Measurements from ENCODE around the gene FAM3A.
"Not testable (repeated sequence)": the region's sequence is repeated elsewhere in the genome, so short reads cannot be mapped to it uniquely, and the experiment has no call there.

Gene FAM3A

DNA sequence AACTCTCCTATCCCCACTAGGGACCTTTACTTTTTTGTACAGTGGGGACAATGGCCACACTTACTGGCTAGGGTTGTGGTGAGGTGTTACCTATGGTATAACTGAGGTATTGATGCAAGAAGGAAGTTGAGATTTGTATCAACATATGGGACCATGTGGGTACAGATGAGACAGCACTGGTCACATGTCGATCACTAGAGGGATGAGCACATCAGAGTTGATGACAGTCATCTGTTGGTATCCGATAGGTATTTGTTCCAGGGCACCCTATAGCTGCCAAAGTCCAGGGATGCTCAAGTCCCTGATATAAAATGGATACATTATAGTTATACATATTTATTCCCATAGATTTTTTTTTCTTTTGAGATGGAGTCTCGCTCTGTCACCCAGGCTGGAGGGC is 13.0 kb downstream of the FAM3A start:
- no peak for DNase-seq (ENCODE audit: low read depth)

DNA sequence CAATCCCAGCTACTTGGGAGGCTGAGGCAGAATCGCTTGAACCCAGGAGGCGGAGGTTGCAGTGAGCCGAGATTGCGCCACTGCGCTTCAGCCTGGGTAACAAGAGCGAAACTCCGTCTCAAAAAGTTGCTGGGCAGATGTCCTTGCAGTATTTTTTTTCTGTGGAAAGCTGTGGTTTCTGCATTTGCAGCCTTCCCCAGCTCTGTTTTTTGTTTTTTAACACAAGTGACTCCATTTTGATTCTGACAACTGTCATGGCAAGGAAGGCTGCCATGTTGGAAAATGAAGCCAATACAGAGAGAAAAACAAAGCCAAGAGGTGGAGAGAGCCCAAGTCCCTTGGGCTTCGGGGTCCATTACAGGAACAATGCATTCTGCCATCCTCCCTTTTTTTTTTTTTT is 13.9 kb downstream of the FAM3A start:
- DNase-seq (ENCODE audit: low read depth): no peak

DNA sequence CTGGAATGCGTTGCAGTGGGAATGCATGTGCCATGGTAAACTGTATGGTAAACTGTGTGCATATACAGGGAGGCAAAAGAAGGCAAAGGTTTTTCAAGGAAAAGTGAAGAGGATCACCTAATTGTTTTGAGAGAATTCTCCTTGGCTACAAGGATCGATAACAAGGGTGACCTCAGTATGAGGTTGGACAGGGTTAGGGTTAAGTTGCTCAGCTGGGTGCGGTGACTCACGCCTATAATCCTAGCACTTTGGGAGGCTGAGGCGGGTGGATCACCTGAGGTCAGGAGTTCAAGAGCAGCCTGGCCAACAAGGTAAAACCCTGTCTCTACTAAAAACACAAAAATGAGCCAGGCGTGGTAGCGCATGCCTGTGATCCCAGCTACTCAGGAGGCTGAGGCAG is 14.6 kb downstream of the FAM3A start:
- DNase-seq (ENCODE audit: low read depth): not testable (repeated sequence)

DNA sequence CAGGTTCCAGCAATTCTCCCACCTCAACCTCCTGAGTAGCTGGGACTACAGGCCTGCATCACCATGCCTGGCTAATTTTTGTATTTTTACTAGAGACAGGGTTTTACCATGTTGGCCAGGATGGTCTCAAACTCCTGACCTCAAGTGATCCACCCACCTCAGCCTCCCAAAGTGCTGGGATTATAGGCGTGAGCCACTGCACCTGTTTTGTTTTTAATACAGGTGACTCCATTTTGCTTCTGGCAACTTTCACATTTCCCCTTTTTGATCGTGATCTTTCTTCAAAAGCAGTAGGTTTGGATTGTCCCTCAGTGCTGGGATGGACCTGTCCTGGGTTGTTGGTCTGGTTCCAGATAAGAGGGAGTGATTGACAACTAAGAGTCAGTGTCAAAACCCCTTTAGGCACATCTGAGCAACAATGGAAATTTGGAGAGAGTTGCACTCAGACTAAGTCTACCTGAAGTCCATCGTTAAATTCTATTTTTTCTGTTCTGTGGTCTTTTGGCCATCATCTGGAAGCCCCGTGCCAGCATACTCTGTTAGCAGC is 19.4 kb downstream of the FAM3A start:
- not testable (repeated sequence) for DNase-seq (ENCODE audit: low read depth)

DNA sequence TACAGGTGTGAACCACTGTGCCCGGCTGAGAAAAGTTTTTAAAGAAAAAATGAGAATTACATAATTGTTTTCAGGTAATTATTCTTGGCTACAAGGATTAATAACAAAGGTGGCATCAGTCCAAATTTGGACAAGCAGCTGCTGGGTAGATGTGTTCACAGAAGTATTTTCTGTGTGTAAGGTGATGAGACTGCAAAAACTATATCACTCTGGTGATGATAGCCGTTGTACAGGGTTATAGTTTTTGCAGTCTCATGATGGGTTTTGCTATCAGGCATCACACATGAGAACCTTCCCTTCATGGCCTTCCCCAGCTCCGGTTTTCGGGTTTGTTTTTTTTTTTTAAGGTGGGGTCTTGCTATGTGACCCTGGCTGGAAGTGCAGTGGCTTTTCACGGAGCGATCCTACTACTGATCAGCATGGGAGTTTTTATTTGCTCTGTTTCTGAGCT is 20.5 kb downstream of the FAM3A start:
- no peak for DNase-seq (ENCODE audit: low read depth)

DNA sequence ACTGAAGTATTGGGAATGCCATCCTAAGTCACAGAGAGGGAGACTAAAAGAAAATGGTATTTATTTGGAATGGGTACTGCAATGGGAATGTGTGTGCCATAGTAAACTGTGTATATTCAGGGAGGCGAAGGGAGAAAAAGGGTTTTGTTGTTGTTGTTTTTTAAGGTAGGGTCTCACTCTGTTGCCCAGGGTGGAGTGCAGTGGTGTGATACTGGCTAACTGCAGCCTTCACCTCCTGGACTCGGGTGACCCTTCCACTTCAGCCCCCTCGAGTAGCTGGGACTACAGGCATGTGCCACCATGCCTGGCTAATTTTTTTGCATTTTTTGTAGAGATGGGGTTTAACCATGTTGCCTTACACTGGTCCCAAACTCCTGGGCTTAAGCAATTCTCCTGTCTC is 21.3 kb downstream of the FAM3A start:
- DNase-seq (ENCODE audit: low read depth): no peak

DNA sequence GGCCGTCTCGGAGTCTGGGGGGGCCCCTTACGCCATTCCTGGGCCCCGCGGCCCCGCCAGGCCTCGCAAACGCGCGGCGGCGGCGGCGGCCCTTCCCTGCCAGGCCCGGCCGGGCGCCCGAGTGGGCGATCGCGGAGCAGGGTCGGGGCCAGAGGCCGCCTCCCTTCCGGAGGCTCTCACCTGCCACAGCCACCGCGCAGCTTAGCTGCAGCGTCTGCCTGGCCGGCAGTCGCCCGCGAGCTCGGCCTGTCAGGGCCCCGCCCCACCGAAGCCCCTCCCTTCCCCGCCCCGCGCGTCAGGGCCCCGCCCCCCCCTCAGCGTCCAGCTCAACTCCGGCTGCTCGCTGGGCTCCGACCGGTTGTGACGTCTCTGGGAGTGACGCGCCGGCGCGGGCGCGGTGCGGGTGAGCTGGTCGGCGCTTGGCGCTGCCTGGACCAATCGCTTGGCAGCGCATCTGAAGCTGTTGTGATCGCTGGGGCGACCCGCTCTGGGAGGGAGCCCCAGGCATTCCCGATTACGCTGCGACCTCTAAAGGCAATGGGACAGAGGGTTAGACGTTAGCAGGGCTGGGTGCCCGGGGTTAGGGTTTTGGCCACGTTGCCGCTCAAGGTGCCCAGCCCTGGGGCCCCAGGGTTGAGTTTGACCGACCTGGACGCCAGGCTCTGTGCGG is 25.5 kb downstream of the FAM3A start, which contains the start of gene SLC10A3:
SLC10A3 (minus strand) TSS at position 216 of the 670 bp plus-strand sequence. CDS start 1,689 bp downstream, outside the sequence.
- peak; percentile 55 for DNase-seq (ENCODE audit: low read depth)

DNA sequence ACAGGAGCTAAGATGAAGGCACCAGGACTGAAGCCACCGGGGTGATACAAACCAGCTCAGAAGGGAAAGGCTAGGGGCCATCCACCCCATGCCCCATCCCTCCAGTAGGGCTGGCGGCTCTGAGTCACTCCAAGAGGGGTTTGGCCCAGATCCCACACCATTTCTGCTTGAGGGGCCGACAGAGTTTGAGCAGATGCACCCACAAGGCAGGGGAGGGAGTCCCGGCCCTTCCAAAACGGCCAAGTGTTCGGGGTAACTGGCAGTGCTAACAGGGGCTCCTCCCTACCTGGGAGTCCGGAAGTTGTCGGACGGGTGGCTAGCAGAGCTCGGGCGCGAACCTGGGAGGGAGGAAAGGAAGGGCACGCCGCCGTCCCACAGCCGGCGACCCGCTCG is 26.0 kb downstream of the FAM3A start:
- no peak for DNase-seq (ENCODE audit: low read depth)

DNA sequence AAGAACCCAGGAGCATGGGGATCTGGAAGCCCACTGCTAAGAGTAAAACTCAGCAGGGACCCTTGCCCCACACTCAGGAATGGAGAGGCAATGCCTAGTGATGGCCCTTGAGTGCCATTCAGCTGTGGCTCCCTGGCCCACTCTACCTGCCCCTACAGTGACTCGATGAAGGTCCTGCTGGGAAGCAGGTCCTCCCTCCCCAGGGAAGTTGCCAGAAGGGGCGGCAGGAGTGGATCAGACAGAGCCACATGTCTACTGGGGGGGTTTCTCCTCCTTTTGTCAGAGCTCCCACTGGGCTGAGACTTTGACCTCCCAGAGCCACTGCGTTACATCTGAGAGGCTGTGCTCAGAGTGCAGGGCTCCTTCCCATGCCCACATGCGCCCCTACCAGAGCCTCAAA is 26.9 kb downstream of the FAM3A start:
- DNase-seq (ENCODE audit: low read depth): no peak

DNA sequence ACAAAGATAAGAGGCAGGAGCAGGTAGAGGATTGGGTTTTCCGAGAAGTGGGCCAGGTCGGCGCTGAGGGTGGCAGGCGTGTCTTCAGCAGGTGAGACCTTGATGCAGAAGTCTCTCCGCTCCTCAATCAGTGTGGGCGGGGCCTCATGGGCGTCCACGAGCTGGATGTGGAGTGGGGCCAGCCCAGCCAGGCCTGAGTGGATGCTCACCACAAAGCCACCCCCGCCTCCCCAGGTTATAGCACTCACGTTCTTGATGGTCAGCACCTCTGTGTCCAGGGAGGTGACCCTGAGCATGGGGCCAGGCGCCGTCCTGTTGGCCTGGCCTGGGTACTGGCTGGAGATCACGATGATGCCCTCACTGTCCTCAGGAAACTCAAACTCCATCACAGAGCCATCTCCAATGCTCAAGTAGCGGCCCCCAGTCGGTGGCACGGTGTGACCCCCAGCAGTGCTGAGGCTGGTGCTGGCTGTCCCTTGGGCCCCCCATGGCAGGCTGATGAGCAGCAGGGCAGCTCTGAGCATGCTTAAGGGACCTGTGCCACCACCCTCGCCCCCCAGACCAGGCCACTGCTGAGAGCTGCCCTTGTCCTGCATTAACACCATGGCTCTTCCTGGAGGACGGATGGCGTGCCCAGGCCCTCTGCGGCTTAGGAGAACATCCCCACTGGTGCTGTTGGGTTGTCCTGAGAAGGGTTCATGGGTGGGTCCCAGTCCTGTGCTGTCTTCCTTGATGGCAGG is 27.5 kb downstream of the FAM3A start:
- DNase-seq (ENCODE audit: low read depth): no peak

DNA sequence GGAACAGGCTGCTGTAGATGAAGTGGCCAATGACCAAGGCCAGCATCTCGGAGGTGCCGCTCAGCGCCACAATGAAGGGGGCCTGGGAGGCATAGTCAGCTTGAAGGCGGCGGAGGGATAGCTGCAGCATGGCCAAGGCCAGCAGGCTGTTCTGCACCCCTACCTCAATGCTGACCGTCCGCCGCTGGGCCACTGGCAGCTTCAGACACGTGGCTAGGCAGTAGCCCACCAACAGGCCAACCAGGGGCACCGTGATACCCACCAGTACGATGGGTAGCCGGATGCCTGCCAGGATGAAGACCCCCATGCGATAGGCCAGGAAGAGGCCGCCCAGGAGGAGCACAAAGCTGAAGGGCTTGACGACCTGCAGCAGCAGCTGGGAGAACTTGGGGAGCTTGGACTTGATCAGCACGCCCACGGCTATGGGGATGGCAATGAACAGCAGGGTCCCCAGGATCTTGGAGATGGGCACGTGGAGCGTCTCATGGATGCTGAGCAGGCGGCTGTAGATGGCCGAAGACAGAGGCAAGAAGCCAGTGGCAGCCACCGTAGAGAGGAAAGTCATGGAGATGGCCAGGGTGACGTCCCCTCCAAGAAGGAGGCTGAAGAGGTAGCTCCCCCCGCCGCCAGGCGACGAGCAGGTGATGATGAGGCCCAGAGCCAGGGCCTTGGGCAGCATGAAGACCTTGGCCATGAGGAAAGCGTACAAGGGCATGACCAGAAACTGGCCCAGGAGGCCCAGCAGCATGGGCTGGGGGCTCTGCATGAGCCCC is 28.3 kb downstream of the FAM3A start:
- no peak for DNase-seq (ENCODE audit: low read depth)

DNA sequence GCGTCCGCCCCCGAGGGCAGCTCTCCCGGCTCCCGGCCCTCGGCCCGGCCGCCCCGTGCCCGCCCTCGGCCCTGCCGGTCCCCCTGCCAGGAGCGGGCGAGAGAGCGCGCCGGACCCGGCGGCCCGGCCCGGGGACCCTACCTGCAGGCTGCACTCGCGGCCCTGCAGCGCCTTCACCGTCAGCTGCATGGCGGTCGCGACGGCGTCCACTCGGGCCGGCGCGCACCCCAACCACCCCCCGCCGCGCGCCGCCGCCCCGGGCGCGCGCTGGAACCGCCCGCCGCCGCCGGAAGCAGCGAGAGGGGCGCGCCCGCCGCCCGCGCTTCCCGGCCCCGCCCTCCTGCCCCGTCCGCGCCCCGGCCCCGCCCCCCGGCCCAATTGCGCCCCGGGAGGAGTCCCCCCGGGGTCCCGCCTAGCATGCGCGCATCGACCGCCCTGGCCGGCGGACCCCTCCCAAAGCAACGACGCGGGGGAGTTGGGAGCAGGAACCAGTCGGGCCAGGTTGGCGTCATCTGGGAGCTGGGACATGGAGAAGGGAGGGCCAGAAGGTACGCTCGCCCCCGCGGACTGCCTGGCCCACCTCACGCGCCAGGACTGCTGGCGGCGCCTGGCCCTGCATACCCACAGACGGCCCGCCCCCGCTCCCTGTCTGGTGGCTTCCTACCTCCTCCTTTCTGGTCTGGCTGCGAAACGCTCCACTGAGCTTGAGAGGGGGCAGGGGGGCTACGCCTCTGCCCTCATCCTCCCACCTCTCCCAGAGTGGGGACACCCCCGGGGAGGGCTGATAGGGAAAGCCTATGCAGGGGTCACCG is 29.4 kb downstream of the FAM3A start, which contains the start of gene UBL4A:
UBL4A (minus strand) TSS at position 220 of the 812 bp plus-strand sequence; CDS start at position 189, 31 bp downstream.
- no peak for DNase-seq (ENCODE audit: low read depth)

DNA sequence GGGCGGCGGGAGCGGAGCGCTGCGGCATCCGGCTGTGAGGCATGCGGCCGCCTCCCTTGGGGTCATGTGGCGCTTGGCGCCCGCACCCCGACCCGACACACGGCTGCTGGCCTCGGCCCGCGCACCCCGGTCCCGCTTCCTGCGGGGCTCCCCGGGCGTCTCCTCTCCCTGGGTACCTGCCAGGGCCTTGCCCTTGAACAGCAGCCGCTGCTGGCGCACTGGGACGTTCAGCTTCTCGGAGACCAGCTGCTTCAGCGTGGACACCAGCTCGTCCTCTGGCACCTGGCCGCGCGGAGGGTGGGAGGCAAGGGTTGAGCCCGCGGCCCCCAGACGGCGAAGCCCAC is 30.0 kb downstream of the FAM3A start:
- DNase-seq (ENCODE audit: low read depth): no peak

DNA sequence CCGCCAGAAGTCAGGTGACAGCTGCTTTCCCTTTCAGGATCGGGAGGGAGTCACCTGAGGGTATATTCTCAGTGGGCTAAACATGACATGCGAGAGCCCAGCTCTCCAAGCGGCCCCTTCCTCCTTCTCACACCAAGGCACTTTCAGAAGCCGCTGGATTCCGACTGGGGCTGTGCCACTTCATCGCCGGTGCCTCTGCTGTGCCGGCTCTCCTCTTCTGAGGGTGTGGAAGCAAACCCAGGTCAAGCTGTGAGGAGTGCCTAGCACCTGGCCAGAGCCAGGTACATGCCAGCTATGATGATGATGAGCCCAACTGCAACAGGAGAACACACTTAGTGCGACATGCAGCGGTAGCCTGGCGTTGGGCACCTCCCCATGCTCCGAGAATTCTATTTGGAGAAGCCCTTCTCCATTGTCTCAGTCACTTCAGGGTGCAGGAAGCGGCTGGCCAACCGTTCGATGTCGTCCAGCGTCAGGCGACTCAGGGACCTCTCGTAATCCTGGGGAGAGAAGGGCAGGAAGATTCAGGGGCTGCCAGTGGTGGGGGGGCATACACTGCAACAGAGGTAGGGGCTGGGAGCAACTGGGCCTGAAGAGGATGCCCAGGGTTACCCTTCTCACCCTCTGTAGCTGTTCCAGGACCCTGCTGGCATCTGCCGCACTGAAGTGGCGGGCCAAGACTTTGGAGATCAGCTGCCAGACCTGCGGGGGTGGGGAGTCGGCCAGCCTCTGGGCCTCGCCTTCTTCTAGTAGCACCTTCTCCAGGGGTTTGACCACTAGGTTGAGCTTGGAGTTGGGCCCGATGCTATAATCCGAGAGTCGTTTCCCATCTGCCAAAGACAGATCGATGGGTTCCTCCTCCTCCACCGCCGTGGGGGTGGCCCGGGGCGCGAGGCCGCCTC is 30.6 kb downstream of the FAM3A start:
- no peak for DNase-seq (ENCODE audit: low read depth)

DNA sequence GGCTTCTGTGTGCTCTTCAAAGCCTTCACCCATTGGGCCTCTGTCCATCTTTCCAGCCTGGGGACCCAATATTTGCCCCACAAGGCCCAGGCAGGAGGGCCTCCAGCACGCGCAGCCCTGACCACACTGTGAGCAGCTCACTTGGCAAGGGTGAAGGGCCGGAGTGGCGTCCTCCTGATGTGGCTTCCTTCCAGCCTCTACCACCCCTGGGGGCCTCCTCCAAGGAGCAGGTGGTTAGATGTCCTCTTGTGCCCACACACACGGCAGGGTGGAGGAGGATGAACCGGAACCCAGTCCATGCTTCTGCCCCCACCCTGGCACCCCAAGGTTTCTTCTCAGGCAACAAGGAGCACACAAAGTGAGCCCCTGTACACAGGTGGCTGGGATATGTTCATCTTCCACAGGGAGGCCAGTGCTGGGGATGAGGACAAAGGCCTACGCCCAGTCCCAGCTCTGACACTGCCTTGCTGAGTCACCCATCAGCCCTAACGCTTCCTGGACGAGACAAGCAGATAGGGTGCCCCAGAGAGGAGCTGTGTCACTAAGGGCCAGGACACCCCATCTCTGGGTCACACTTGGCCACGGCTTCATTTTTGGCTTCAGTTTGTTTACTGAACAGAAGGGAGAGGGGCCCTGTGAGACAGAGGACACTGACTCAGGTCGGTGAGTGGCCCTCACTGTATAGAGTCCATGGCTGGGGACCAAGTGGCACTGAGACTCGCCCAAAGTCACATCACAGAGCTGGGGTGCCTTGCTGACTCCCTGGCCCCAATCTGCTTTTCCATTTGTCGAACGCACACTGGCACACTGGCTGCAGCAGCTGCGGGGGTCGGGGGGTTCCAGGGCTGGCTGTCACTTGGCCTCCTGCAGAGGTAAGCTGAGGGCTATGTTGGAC is 31.5 kb downstream of the FAM3A start:
- no peak for DNase-seq (ENCODE audit: low read depth)

DNA sequence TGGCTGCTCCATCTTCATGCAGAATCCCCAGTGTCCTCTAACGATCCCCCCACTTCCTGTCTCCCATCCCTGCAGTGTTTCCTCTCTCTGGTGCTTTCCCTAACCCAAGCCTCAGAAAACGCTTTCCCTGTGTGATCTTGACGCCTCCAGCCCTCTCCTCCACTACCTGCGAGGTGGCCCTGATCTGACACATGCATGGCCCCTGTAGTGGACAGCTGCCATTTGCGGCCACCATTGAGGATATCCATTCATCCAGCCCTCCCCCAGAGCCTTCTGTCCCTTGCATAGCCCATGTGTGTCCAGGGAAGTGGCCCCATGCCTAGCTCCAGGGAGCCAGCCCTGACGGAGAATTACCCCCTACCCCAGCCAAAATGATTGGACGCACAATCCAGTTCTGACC is 32.7 kb downstream of the FAM3A start:
- no peak for DNase-seq (ENCODE audit: low read depth)

DNA sequence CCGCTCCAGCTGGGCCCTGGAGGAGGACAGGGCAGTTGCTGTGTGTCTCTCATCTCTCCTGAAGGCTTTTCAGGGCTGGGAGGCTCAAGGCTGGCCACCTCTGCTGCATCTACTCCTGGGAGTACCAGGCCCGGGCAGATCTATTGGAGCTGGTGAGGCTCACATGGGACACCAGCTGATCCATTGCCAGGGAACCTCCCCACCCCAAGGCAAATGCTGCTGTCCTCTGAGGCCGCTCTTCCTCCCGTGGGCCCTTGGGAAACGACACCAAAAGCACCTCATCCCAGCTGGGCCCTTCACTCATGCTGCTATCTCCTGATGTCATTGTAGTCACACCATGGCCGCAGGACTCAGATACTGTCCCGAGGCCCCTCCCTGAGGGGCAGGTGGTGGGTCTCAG is 33.2 kb downstream of the FAM3A start:
- DNase-seq (ENCODE audit: low read depth): no peak

DNA sequence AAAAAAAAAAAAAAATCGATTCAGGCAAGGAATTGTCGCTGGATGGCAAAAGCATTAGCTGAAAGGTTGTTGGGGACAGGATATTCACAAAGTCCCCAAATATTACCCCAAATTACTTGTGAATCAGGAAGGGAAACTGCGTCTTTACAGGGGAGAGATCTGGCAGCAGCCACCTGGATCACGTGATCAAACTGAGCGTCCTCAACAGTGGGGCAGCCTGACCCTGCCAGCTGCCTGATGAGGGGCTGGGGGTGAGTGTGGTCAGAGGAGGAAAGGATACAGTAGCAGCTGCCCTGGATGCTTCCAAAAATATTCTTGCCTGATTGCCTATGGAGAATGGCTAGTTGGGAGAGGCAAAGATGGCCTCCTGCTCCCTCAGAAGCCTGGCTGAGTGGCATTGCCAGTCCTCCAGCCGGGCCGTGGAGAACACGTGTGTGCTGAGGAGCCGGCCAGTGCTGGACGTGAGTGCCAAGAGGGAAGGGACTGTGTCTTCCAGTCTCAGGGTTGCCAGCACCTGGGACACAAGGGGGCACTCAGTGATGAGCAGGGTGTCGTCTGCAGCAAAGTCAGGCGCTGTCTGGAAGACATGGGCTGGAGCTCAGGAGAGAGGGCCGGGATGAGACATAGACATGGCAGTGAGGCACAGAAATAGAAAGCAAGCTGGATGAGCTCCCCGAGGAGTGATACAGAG is 34.0 kb downstream of the FAM3A start:
- no peak for DNase-seq (ENCODE audit: low read depth)

DNA sequence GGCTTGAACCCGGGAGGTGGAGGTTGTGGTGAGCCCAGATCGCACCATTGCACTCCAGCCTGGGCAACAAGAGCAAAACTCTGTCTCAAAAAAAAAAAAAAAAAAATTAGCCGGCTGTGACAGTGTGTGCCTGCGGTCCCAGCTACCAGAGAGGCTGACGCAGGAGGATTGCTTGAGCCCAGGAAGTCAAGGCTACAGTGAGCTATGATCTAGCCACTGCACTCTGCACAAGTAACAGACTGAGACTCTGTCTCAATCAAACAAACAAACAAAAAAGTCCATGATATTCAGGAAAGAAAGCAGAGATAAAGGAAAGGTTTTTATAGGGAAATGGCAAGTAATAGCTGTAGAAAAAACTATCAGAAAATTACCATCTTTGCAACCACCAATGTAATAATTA is 34.8 kb downstream of the FAM3A start:
- no peak for DNase-seq (ENCODE audit: low read depth)
